GM12878 (cell line): Measurements from ENCODE around the gene PIK3R5. TPM values are rescaled to one million over a fixed set of nuclear protein-coding genes. Genes with fewer than 3 reads are reported as not detected.

ENCODE experiments used
- ATAC-seq: fragments of 200-7000 bp; cut with Tn5 transposase; 3 replicates; pipeline ENCODE4 v1.9.1; 2020; ENCODE audit warnings: mild to moderate bottlenecking, moderate library complexity
- BruUV-seq: library from RNA; stranded (reverse); fragments of 400-500 nt; replicated peaks from 2 replicates; lab custom pipeline; 2021; lab: Mats Ljungman, UMichigan
- CTCF ChIA-PET: fragments of 300-600 bp; sonication (Branson Sonifier 250); formaldehyde crosslinking; extraction: SDS; loops from one replicate; lab custom pipeline; 2021; ENCODE audit warnings: inconsistent platforms; lab: Yijun Ruan, JAX
- POLR2A ChIA-PET: fragments of 350-600 bp; formaldehyde crosslinking; extraction: SDS; loops from one replicate; lab custom pipeline; 2021; ENCODE audit warnings: inconsistent platforms; lab: Charles Lee
- RAD21 ChIA-PET: fragments of 300-600 bp; sonication (Branson Sonifier 250); formaldehyde crosslinking; loops from one replicate; lab custom pipeline; 2023; ENCODE audit warnings: antibody characterized with exemption; ENCODE audit not compliant: unreplicated experiment; lab: Charles Lee
- SMC1A ChIA-PET: fragments of 300-600 bp; sonication (Branson Sonifier 250); formaldehyde crosslinking; loops from one replicate; lab custom pipeline; 2023; ENCODE audit not compliant: unreplicated experiment, uncharacterized antibody; lab: Charles Lee
- DNase-seq: peaks from one replicate; pipeline ENCODE4 v3.0.0-alpha.2; 2011; ENCODE audit warnings: low read depth, low spot score
- FAIRE-seq: peaks from 3 replicates; lab custom pipeline; 2011; peaks lifted over from hg19 to GRCh38; lab: Jason Lieb, UNC
- H2AFZ ChIP-seq: 2 replicates; pipeline ENCODE4 v1.6.0; 2011; ENCODE audit warnings: low read depth, low read length, control low read depth; ENCODE audit not compliant: control insufficient read depth
- H3K27ac ChIP-seq: 2 replicates; pipeline ENCODE4 v1.5.1; 2011; ENCODE audit warnings: control low read depth; ENCODE audit not compliant: control insufficient read depth, insufficient read depth
- H3K27me3 ChIP-seq, 2 experiments: replicated peaks in 1 of 2; 2 replicates each; pipeline versions ENCODE4 v1.6.0 to v1.6.1; 2011; ENCODE audit warnings: low read length in 1 of 2; ENCODE audit not compliant: control insufficient read depth in 2 of 2, insufficient read depth in 2 of 2
- H3K36me3 ChIP-seq, 2 experiments: 2 replicates each; pipeline ENCODE4 v1.5.1; 2011; ENCODE audit warnings: low read length in 1 of 2; ENCODE audit not compliant: control insufficient read depth in 2 of 2, insufficient read depth in 2 of 2
- H3K4me1 ChIP-seq: 2 replicates; pipeline ENCODE4 v1.6.1; 2011; ENCODE audit warnings: mild to moderate bottlenecking, low read length, moderate library complexity, mixed read lengths; ENCODE audit not compliant: control insufficient read depth, insufficient read depth
- H3K4me2 ChIP-seq: 2 replicates; pipeline ENCODE4 v1.6.0; 2011; ENCODE audit warnings: control low read depth; ENCODE audit not compliant: control insufficient read depth, insufficient read depth
- H3K4me3 ChIP-seq: fragments of 200-600 bp; sonication (generic); 2 replicates; pipeline ENCODE4 v1.5.1; 2016
- H3K79me2 ChIP-seq: 2 replicates; pipeline ENCODE4 v1.6.0; 2011; ENCODE audit warnings: low read length; ENCODE audit not compliant: control insufficient read depth, insufficient read depth
- H3K9ac ChIP-seq: 2 replicates; pipeline ENCODE4 v1.8.0; 2011; ENCODE audit warnings: low read length, control low read depth, mixed read lengths; ENCODE audit not compliant: control insufficient read depth, insufficient read depth
- H3K9me3 ChIP-seq: replicated peaks from 3 replicates; pipeline ENCODE4 v1.5.1; 2011; ENCODE audit warnings: mild to moderate bottlenecking, low read length; ENCODE audit not compliant: control insufficient read depth, insufficient read depth
- H4K20me1 ChIP-seq: 2 replicates; pipeline ENCODE4 v1.6.0; 2011; ENCODE audit not compliant: control insufficient read depth, insufficient read depth
- ATF7 ChIP-seq: fragments of 450-650 bp; IDR thresholded peaks from 2 replicates; pipeline ENCODE4 v1.6.1; 2016; ENCODE audit warnings: low read depth, mild to moderate bottlenecking
- CEBPB ChIP-seq, 2 experiments: fragments of 150-350 bp in 1 of 2; IDR thresholded peaks; 2 replicates each; pipeline ENCODE4 v1.6.1; 2012 to 2014; ENCODE audit warnings: low read depth in 2 of 2, low read length in 2 of 2, borderline replicate concordance in 1 of 2, inconsistent platforms in 1 of 2
- FOS ChIP-seq: IDR thresholded peaks from 3 replicates; pipeline ENCODE4 v1.6.1; 2011; ENCODE audit warnings: borderline replicate concordance; ENCODE audit not compliant: insufficient read length; ENCODE audit errors: extremely low read depth
- HDAC6 ChIP-seq: fragments of 200-600 bp; sonication (generic); IDR thresholded peaks from one replicate; pipeline ENCODE4 v1.8.0; 2017; ENCODE audit warnings: antibody characterized with exemption; ENCODE audit not compliant: unreplicated experiment
- PAX8 ChIP-seq: fragments of 450-650 bp; IDR thresholded peaks from 2 replicates; pipeline ENCODE4 v1.6.1; 2017; ENCODE audit warnings: mild to moderate bottlenecking, moderate library complexity
- PML ChIP-seq: IDR thresholded peaks from 2 replicates; pipeline ENCODE4 v1.6.1; 2012; ENCODE audit warnings: low read length, inconsistent platforms
- POLR2A ChIP-seq: IDR thresholded peaks from 2 replicates; pipeline ENCODE4 v1.6.1; 2011; ENCODE audit warnings: low read depth, mild to moderate bottlenecking, low read length
- POLR2AphosphoS2 ChIP-seq: IDR thresholded peaks from 2 replicates; pipeline ENCODE4 v1.6.1; 2011; ENCODE audit warnings: low read depth, mild to moderate bottlenecking, low read length, improper control_type of control experiment, moderate library complexity
- RAD21 ChIP-seq: IDR thresholded peaks from 2 replicates; pipeline ENCODE4 v1.6.1; 2011; ENCODE audit warnings: mild to moderate bottlenecking, low read depth, low read length, moderate library complexity; ENCODE audit not compliant: insufficient read depth
- RAD51 ChIP-seq: fragments of 450-650 bp; IDR thresholded peaks from 2 replicates; pipeline ENCODE4 v1.6.1; 2016; ENCODE audit warnings: moderate library complexity, mild to moderate bottlenecking, inconsistent platforms
- RBBP5 ChIP-seq: fragments of 200-600 bp; sonication (generic); conservative IDR thresholded peaks from 2 replicates; pipeline ENCODE4 v1.6.1; 2016
- YY1 ChIP-seq: IDR thresholded peaks from 2 replicates; pipeline ENCODE4 v1.6.1; 2011; ENCODE audit warnings: low read depth, mild to moderate bottlenecking, low read length
- ZNF274 ChIP-seq: IDR thresholded peaks from one replicate; pipeline ENCODE4 v1.8.0; 2011; ENCODE audit not compliant: insufficient read length, insufficient read depth
- WGBS: methylation state at CpG from one replicate; pipeline ENCODE4 v1.1.6; 2016; ENCODE audit warnings: low lambda C conversion rate; ENCODE audit not compliant: insufficient replicate concordance, insufficient coverage; ENCODE audit errors: missing lambda C conversion rate; 5-methylcytosine and 5-hydroxymethylcytosine counted together
- in situ Hi-C: fragments of 300-500 bp; cut with MboI; formaldehyde crosslinking; loops from 9 replicates; pipeline ENCODE4 v1.14.3; 2018; ENCODE audit warnings: mixed read lengths
- intact Hi-C: fragments of 100-400 bp; cut with micrococcal nuclease; formaldehyde crosslinking; loops from one replicate; pipeline ENCODE4 v1.14.2; 2022; ENCODE audit not compliant: unreplicated experiment
- polyA plus RNA-seq, 11 experiments: library from polyadenylated mRNA; depleted of rRNA in 4 of 11; unstranded in 6 of 11; stranded (reverse) in 5 of 11; fragments of >200 nt; fragmentation: Nextera tagmentation in 4 of 11; fragmentation: Illumina TruSeq in 1 of 11; extraction: Ambion mirVana in 4 of 11; extraction: Trizol in 1 of 11; gene quantifications; 1 replicate in 1 of 11; 2 replicates in 10 of 11; pipeline versions ENCODE4 v1.2.1 to v1.2.3, GENCODE V29; 2011 to 2016; ENCODE audit warnings: inconsistent platforms in 2 of 11, missing spikeins in 2 of 11, low read depth in 1 of 11
- total RNA-seq, 4 experiments: library from RNA; depleted of rRNA in 3 of 4; stranded (reverse); fragments of >200 nt in 3 of 4; fragmentation: Illumina TruSeq in 1 of 4; extraction: Trizol in 1 of 4; gene quantifications; 2 replicates each; pipeline versions ENCODE4 v1.2.1 to v1.2.3, GENCODE V29; 2013 to 2021
- TF ChIP-seq, protein P1 (sequence below): IDR thresholded peaks from 2 replicates; pipeline ENCODE4 v1.6.1; 2011; ENCODE audit warnings: mild to moderate bottlenecking, low read depth, low read length, moderate library complexity; ENCODE audit not compliant: insufficient replicate concordance
- TF ChIP-seq, protein P2 (sequence below): fragments of 450-650 bp; IDR thresholded peaks from 2 replicates; pipeline ENCODE4 v1.6.1; 2014; ENCODE audit warnings: mild to moderate bottlenecking
- TF ChIP-seq, protein P3 (sequence below): IDR thresholded peaks from 2 replicates; pipeline ENCODE4 v1.6.1; 2011; ENCODE audit warnings: borderline replicate concordance, low read depth, mild to moderate bottlenecking, moderate library complexity, mixed read lengths, low read length; ENCODE audit not compliant: insufficient read depth; ENCODE audit errors: extremely low read length
- TF ChIP-seq, protein P4 (sequence below): IDR thresholded peaks from 2 replicates; pipeline ENCODE4 v1.6.1; 2011; ENCODE audit warnings: low read depth, mild to moderate bottlenecking, low read length, moderate library complexity, borderline replicate concordance; ENCODE audit errors: extremely low read depth
- TF ChIP-seq, protein P5 (sequence below): fragments of 450-650 bp; IDR thresholded peaks from 2 replicates; pipeline ENCODE4 v1.6.1; 2017; ENCODE audit warnings: borderline replicate concordance
- TF ChIP-seq, protein P6 (sequence below): IDR thresholded peaks from 2 replicates; pipeline ENCODE4 v1.6.1; 2012; ENCODE audit warnings: low read length, inconsistent platforms

Gene PIK3R5
- total and polyA plus RNA-seq, 10 of the 15 experiments (the other 5 are each of a cell fraction or from before 2014, with no cell fraction given), result 9.5 to 50.8 (median 35.5) TPM

DNA sequence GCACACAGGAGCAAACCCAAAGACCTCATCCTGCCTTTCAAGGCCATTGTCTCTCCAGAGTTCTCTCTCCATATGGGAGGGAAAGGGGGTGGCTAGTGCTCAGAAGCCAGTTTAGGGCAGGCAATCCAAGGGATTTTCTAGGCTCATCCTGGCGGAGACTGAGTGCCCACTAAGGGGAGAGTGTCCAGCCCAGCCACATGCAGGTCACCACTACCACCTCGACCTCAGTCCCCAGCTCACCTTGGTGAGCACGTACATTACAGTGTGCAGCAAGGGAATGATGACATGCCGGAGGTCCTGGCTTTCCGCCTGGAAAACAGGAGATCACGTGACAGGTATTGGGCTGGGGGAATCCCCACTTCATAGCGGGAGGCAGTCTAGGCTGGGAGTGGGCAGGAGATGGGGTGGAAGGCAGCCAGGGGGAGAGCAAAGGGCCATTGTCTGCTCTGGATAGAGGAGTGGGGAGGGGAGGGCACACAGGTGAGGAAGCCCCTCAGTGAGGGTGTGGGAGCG is 127.9 kb downstream of the PIK3R5 start:
- no peaks in the 10 kb centered on the region for H3K27me3 ChIP-seq
- no peaks in the 10 kb centered on the region for H3K9me3 ChIP-seq
- no peak overlapping the region for H3K4me3 ChIP-seq
- no peak overlapping the region for H3K27ac ChIP-seq
- no peak overlapping the region for H3K4me2 ChIP-seq
- ChIA-PET CTCF (no interaction called here), RAD21 (no interaction called here), POLR2A (no interaction called here), SMC1A (no interaction called here)
- ATAC-seq (no peak), DNase-seq (no peak), FAIRE-seq (no peak)
- 83% methylated on average over 8 of the region's 8 CpGs for WGBS
- H3K9ac ChIP-seq, result no peak overlapping the region
- no TSS peak for BruUV-seq
- no peaks in the 10 kb centered on the region; the same call in 1 of the 2 replicates for H4K20me1 ChIP-seq
- in situ Hi-C loops, result no loop called here
- intact Hi-C loops, result no loop called here
- peaks cover 52 to 75% of the 10 kb centered on the region in 2 experiments for H3K36me3 ChIP-seq
- no peaks in the 10 kb centered on the region for H3K4me1 ChIP-seq
- no peaks in the 10 kb centered on the region; the same call in 1 of the 2 replicates for H3K79me2 ChIP-seq
- H2AFZ ChIP-seq, result no peak overlapping the region
- TF ChIP-seq, protein P1, sequence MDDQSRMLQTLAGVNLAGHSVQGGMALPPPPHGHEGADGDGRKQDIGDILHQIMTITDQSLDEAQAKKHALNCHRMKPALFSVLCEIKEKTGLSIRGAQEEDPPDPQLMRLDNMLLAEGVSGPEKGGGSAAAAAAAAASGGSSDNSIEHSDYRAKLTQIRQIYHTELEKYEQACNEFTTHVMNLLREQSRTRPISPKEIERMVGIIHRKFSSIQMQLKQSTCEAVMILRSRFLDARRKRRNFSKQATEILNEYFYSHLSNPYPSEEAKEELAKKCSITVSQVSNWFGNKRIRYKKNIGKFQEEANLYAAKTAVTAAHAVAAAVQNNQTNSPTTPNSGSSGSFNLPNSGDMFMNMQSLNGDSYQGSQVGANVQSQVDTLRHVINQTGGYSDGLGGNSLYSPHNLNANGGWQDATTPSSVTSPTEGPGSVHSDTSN, result no peak
- TF ChIP-seq RAD51, result peak; percentile 59; the same call in 1 of the 2 replicates
- TF ChIP-seq, protein P2, sequence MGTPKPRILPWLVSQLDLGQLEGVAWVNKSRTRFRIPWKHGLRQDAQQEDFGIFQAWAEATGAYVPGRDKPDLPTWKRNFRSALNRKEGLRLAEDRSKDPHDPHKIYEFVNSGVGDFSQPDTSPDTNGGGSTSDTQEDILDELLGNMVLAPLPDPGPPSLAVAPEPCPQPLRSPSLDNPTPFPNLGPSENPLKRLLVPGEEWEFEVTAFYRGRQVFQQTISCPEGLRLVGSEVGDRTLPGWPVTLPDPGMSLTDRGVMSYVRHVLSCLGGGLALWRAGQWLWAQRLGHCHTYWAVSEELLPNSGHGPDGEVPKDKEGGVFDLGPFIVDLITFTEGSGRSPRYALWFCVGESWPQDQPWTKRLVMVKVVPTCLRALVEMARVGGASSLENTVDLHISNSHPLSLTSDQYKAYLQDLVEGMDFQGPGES, result no peak
- no peak for TF ChIP-seq ZNF274
- peak; percentile 56 for TF ChIP-seq POLR2A
- TF ChIP-seq, protein P3, sequence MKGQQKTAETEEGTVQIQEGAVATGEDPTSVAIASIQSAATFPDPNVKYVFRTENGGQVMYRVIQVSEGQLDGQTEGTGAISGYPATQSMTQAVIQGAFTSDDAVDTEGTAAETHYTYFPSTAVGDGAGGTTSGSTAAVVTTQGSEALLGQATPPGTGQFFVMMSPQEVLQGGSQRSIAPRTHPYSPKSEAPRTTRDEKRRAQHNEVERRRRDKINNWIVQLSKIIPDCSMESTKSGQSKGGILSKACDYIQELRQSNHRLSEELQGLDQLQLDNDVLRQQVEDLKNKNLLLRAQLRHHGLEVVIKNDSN, result peak; percentile 4
- TF ChIP-seq, protein P4, sequence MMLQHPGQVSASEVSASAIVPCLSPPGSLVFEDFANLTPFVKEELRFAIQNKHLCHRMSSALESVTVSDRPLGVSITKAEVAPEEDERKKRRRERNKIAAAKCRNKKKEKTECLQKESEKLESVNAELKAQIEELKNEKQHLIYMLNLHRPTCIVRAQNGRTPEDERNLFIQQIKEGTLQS, result no peak
- no peak for TF ChIP-seq ATF7
- TF ChIP-seq POLR2AphosphoS2, result no peak
- no peak for TF ChIP-seq RBBP5
- no peak for TF ChIP-seq FOS
- TF ChIP-seq CEBPB (IDR thresholded peaks at IDR 0.05; ENCODE audit: borderline replicate concordance in 1 of 2, low read depth in 2 of 2, low read length in 2 of 2), result no peak
- TF ChIP-seq HDAC6, result no peak
- TF ChIP-seq, protein P5, sequence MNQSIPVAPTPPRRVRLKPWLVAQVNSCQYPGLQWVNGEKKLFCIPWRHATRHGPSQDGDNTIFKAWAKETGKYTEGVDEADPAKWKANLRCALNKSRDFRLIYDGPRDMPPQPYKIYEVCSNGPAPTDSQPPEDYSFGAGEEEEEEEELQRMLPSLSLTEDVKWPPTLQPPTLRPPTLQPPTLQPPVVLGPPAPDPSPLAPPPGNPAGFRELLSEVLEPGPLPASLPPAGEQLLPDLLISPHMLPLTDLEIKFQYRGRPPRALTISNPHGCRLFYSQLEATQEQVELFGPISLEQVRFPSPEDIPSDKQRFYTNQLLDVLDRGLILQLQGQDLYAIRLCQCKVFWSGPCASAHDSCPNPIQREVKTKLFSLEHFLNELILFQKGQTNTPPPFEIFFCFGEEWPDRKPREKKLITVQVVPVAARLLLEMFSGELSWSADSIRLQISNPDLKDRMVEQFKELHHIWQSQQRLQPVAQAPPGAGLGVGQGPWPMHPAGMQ, result no peak
- TF ChIP-seq YY1, result no peak
- TF ChIP-seq, protein P6, sequence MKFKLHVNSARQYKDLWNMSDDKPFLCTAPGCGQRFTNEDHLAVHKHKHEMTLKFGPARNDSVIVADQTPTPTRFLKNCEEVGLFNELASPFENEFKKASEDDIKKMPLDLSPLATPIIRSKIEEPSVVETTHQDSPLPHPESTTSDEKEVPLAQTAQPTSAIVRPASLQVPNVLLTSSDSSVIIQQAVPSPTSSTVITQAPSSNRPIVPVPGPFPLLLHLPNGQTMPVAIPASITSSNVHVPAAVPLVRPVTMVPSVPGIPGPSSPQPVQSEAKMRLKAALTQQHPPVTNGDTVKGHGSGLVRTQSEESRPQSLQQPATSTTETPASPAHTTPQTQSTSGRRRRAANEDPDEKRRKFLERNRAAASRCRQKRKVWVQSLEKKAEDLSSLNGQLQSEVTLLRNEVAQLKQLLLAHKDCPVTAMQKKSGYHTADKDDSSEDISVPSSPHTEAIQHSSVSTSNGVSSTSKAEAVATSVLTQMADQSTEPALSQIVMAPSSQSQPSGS, result no peak
- TF ChIP-seq PAX8, result no peak
- no peak for TF ChIP-seq RAD21
- TF ChIP-seq PML, result 0 out of 2 replicates have a peak, but pooled peaks have one; percentile 50
